GM18519 (cell line): ENCODE data around the gene NPHS1.
"Not testable (repeated sequence)": the region's sequence is repeated elsewhere in the genome, so short reads cannot be mapped to it uniquely, and the experiment has no call there.

ENCODE experiments used
- ATAC-seq: cut with Tn5 transposase; IDR thresholded peaks from one replicate; pipeline ENCODE4 v1.9.1; 2021; ENCODE audit warnings: mild to moderate bottlenecking, moderate library complexity; ENCODE audit not compliant: unreplicated experiment, low FRiP score

NPHS1 gene

GRCh38 chr19:35879068-35879467, 26.8 kb upstream of the NPHS1 start:
- no peak for ATAC-seq

GRCh38 chr19:35874392-35874930, 22.2 kb upstream of the NPHS1 start:
- no peak for ATAC-seq

DNA sequence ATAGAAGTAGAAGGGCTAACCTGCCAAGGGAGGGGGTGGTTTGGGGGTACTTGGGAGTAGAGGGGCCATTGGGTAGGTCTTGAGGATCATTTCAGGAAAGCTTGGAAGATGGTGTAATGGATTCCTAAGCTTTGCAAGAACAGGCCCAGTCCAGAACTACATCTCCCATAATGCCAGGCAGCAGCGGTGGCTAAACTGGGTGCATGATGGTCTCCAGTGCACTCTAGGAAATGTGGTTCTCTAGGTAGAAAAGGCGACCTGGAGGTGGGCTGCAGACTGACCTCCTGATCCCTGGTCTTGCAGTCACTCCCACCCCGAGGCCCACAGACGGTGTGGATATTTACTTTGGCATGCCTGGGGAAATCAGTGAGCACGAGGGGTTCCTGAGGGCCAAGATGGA, 19.9 kb upstream of the NPHS1 start:
- no peak for ATAC-seq

- ATAC-seq: no peak
These were observed 19.3 kb upstream of the NPHS1 start for GRCh38 chr19:35871611-35872010.

DNA sequence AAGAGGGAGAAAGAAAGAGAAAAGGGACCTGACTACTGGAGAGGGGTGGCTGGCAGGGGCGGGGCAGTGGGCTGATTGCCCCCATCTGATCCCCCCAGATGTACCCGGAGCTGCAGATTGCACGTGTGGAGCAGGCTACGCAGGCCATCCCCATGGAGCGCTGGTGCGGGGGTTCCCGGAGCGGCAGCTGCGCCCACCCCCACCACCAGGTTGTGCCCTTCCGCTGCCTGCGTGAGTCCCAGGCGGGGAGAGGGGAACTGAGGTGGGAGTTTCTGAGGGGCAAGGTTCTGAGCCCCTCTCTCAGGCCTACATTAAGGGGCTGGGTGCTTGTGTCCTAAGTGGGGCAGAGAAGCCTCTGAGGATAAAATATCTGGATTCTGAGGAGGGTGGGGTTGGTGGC, 18.5 kb upstream of the NPHS1 start:
- no peak for ATAC-seq

- ATAC-seq: not testable (repeated sequence)
These were observed 17.9 kb upstream of the NPHS1 start for GRCh38 chr19:35870124-35870736.

DNA sequence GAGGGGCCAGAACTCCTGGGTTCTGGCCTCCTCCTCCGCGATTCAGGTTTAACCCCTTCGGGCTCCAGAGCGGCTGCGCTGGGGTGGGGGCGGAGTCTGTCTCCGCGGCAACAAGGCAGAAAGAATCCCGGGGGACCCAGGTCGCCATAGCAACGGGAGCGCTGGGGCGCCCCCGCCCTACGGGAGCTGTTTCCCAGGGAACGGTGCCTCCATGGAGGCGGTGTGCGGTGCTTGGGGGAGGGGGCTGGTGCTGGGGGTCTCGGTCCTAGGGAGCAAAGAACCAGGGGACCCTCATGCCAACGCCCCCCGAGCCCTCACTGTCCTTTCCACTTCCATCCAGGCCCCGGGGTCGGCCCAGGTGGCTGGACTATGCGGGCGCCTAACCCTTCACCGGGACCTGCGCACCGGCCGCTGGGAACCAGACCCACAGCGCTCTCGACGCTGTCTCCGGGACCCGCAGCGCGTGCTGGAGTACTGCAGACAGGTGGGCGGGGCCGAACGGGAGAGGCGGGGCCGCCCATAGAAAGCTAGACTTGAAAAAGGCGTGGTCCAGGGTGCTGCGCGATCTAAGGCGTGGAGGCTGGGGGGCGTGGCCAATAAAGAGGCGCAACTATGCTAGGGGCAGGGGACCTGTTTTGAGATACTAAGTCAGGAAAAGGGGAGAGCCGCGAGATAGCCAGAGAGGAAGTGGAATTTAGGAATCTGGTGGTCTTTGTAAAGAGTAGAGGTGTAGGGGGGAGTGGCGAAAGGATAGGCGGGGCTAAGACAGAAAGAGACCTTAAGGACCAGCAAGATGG, 17.2 kb upstream of the NPHS1 start:
- no peak for ATAC-seq

- no peak for ATAC-seq
These were observed 16.6 kb upstream of the NPHS1 start for GRCh38 chr19:35868823-35869326.

GRCh38 chr19:35868172-35868822, 16.0 kb upstream of the NPHS1 start, which contains the start of gene APLP1:
TSS of gene APLP1 (plus strand) at chr19:35868574. CDS start at chr19:35868637, 63 bp downstream.
- no peak for ATAC-seq

DNA sequence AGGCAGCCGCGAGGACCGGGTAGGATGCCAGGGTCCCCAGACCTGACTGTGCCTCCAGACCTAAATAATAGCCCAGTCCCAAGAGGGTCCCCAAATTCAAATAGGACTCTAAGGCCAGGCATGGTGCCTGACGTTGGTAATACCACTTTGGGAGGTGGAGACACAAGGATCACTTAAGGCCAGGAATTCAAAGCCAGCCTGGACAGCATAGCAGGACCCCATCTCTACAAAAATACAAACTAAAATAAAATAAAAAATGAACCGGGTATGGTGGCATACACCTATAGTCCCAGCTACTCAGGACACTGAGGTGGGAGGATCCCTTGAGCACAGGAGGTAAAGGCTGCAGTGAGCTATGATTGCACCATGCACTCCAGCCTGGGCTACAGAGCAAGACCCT, 10.7 kb upstream of the NPHS1 start:
- ATAC-seq: no peak

- ATAC-seq: no peak
These were observed 10.2 kb upstream of the NPHS1 start for GRCh38 chr19:35862528-35862927.

DNA sequence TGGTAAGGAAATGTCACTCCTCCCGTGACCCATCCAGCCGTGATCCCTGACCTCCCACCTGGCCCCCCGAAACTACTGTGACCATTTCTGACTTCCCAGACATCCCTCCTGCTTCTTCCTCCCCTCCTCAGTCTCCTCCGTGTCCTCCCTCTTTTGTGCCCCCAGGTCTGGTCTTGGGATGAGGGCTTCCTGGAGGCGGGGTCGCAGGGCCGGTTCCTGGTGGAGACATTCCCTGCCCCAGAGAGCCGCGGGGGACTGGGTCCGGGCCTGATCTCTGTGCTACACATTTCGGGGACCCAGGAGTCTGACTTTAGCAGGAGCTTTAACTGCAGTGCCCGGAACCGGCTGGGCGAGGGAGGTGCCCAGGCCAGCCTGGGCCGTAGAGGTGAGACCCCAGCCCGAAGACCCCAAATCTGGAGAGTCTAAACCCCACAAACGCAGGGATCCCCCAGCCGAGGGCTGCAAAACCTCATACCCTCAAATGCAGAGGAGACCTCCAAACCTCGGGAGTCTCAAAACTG, 9.4 kb upstream of the NPHS1 start:
- ATAC-seq: no peak

DNA sequence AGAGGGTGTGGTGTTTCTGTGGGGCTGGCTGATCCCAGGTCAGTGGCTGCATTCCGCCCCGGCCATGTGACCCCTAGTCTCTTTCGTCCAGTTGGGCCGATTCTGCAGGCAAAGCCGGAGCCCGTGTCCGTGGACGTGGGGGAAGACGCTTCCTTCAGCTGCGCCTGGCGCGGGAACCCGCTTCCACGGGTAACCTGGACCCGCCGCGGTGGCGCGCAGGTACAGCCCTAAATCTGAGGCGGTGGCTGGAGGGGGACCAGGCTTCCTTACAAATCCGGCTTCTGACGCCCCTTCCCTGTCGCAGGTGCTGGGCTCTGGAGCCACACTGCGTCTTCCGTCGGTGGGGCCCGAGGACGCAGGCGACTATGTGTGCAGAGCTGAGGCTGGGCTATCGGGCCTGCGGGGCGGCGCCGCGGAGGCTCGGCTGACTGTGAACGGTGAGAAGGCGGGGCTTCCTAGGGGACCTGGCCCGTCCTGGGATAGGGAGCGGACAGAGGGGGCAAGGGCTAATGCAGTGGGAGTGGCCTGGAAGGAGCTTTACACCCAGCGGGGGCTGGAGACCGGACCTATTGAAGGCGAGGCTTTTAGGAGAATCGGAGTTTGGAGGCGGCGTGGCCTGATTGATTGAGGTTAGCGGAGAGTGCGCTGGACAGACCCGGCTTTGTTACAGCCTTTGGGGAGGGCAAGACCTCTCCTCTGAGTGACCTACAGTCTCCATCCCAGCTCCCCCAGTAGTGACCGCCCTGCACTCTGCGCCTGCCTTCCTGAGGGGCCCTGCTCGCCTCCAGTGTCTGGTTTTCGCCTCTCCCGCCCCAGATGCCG, 8.7 kb upstream of the NPHS1 start:
- no peak for ATAC-seq

DNA sequence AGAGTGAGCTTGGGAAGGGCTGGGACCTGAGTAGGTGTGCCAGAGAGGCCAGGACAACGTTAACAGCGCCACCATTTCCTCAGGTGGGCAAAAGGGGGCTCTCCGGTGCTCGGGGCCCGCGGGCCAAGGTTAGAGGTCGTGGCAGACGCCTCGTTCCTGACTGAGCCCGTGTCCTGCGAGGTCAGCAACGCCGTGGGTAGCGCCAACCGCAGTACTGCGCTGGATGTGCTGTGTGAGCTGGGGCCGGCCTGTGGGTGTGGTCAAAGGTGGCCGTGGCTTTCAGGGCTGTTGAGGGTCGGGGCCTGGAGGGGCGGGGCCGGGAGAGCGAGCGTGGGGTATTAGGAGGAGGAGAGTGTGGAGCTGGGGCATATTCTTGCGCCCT, 8.1 kb upstream of the NPHS1 start:
- no peak for ATAC-seq

DNA sequence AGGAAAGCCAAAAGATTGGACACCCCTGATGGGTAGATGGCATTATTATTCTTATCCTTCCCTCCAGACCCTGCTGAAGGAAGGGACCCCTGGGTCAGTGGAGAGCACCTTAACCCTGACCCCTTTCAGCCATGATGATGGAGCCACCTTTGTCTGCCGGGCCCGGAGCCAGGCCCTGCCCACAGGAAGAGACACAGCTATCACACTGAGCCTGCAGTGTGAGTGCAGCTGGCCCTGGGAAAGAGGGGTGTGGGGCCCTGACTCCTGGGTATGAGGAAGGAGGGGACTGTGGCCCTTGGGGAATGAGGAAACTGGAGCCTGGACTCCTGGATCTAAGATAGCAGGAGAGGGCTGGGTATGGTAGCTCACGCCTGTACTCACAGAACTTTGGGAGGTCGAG, 7.1 kb upstream of the NPHS1 start:
- ATAC-seq: no peak

GRCh38 chr19:35858311-35858710, 6.0 kb upstream of the NPHS1 start:
- no peak for ATAC-seq

DNA sequence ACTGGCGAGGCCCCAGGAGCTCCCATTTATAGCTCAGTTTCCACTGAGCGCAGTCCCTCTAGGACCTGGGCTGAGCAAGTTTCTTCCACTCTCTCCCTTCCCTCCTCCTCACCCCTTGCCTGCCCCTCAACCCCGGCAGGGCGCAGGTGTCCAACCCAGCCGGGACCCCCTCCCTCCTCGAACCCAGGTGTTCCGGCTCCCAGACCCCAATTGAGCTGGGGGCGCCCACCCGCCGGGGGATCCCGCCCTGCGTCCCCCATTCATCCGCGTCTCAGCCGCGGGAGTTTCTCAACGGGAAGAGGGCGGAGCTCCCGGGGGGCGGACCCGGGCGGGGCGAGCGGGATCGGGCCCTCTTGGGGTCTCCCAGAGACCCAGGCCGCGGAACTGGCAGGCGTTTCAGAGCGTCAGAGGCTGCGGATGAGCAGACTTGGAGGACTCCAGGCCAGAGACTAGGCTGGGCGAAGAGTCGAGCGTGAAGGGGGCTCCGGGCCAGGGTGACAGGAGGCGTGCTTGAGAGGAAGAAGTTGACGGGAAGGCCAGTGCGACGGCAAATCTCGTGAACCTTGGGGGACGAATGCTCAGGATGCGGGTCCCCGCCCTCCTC, 4.3 kb upstream of the NPHS1 start, which contains the start of gene KIRREL2:
KIRREL2 (plus strand) TSS at position 366 of the 604 bp plus-strand sequence; CDS start at position 575, 209 bp downstream.
- ATAC-seq: no peak

- ATAC-seq: no peak
These were observed 893 bp upstream of the NPHS1 start for GRCh38 chr19:35853038-35853756.
